ENCODE data around the gene TTLL11.

The TTLL11 gene

DNA sequence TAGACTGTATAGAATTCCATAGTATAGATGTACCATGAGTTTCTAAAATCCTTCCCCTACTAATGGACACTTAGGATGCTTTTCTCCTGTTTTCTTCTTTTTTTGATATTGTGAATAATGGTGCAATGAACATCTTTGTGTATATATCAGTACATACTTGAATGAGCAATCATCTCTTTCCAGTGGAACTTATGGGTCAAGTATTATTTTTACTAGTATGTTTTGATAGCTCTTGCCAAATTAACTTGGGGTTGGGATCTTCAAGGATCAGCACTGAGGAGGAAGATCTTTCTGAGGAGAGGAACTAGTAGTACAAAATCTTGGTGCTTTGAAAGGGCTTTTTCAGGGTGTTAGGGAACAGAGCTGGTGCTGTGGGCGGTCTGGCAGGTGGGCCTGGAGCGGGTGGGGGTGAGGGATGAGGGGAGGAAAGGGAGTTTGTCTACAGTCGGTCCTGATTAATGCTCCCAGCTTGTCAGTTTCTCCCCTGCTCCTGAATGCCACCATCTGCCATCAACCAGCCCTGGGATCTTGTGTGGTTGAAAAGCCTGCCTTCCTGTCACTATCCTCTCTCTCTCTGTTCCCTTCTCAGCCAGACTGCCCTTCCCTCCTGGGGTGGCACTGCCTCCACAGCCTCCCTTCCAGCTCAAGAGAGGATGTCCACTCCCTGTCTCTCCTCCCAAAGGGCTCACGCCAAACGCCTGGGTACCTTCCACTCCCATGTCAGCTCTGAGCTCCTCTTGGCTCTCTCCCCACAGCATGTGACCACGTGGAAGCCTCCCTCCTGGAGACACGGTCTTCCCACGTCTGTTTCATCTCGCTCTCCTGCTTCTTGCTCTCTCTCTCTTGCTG is 255.8 kb downstream of the TTLL11 start:
- DNase-seq (ENCODE audit: low read depth): peak; percentile 66
- TF ChIP-seq, protein P1, sequence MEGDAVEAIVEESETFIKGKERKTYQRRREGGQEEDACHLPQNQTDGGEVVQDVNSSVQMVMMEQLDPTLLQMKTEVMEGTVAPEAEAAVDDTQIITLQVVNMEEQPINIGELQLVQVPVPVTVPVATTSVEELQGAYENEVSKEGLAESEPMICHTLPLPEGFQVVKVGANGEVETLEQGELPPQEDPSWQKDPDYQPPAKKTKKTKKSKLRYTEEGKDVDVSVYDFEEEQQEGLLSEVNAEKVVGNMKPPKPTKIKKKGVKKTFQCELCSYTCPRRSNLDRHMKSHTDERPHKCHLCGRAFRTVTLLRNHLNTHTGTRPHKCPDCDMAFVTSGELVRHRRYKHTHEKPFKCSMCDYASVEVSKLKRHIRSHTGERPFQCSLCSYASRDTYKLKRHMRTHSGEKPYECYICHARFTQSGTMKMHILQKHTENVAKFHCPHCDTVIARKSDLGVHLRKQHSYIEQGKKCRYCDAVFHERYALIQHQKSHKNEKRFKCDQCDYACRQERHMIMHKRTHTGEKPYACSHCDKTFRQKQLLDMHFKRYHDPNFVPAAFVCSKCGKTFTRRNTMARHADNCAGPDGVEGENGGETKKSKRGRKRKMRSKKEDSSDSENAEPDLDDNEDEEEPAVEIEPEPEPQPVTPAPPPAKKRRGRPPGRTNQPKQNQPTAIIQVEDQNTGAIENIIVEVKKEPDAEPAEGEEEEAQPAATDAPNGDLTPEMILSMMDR (conservative IDR thresholded peaks at IDR 0.05; ENCODE audit: low read depth, low read length): no peak

DNA sequence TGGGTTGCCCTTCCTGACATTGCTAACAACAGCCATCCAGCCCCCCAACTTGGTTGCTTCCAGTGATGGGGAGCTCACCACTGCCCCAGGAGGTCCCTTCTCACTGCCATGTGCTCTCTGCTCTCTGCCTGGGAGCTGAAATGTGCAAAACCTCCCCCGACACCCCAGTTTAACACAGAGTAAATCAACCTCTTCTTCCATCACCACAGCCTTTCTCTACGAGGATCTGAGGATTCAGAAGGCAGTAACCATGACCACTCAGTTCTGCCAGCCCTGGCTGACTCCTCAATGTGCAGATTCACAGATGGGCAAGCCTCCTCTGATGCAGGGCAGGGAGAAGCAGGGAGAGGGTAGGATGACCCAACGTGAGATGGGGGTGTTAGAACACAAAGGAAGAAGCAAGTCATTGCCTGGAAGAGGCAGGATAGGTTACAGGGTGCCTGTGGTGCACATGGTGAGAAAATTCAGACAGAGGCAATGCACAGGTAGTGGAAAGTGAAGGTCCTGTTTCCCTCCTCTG is 256.7 kb downstream of the TTLL11 start:
- TF ChIP-seq, protein P1 (conservative IDR thresholded peaks at IDR 0.05; ENCODE audit: low read depth, low read length): no peak
- no peak for DNase-seq (ENCODE audit: low read depth)
- H3K4me3 ChIP-seq (ENCODE audit: low read depth, low read length): no peak overlapping the region

More for the DNA sequence above, 255.8 kb downstream of the TTLL11 start:
- no peak overlapping the region for H3K4me3 ChIP-seq (ENCODE audit: low read depth, low read length)

DNA sequence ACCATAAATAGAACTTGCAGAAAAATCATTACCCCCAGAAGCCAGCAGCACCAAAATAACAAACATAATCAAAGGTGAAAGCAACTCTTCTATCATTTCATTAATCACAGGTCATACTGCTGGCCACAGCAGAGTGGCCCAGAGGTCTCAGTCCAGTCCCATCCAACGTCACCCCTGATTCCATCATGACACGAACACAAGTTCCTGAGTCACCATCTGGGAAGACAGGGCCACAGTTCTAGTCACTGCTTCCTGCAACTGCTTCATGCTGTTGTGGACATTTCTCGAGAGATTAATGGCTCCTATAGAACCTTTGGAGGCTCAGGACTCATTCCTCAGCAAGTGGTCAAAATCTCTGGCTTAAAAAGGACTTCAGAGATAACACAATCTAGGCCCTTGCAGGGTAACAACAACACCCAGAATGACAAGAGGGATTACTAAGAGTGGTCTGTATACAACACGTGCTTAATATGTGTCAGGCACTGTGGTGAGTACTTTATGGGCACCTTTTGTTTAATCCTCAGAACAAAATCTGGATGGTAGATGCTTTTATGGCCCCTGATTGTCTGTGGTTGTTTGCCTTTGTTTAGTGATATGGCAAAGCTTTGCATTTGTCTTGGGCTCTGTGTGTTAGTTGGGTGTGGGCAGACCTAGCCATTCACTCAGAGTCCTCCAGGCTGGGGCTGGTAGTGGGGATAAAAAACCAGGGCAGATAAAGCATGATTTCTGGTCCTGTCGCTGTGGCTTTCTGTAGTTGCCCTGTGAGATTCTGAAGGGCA is 257.3 kb downstream of the TTLL11 start:
- no peak for DNase-seq (ENCODE audit: low read depth)
- H3K4me3 ChIP-seq (ENCODE audit: low read depth, low read length): no peak overlapping the region
- TF ChIP-seq, protein P1 (conservative IDR thresholded peaks at IDR 0.05; ENCODE audit: low read depth, low read length): no peak

DNA sequence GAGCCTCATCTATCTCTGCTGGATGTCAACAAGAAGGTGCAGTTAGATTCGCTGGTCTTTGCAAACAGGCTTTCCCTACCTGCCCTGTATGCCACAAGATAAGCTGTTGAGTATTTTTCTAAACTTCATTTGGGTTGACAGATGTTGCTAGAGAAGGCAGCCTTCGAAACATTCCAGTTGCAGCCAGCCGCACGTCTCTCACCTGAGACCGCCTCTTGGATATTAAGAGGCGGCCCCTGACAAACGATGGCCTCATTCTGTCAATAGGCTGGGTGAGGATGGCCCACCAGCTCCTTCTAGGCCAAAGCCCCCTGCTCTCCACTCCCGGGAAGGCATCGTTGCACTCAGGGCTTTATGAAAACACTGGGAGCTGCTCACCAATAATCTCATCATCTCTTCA is 260.0 kb downstream of the TTLL11 start:
- TF ChIP-seq, protein P1 (conservative IDR thresholded peaks at IDR 0.05; ENCODE audit: low read depth, low read length): no peak
- DNase-seq (ENCODE audit: low read depth): no peak
- no peak overlapping the region for H3K4me3 ChIP-seq (ENCODE audit: low read depth, low read length)

DNA sequence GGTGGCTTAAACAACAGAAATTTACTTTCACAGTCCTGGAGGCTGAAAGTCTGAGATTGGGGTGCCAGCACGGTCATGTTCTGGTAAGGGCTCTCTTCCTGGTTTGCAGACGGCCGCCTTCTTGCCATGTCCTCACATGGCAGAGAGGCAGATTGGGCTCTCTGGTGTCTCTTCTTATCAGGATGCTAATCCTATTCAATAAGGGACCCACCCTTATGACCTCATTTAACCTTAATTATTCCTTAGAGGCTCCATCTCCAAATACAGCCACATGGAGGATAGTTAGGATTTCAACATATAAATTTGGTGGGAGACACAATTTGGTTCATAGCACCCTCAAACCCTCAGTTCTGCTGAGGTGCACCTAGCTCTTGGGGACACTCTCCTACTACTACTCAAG is 261.2 kb downstream of the TTLL11 start:
- no peak overlapping the region for H3K4me3 ChIP-seq (ENCODE audit: low read depth, low read length)
- no peak for DNase-seq (ENCODE audit: low read depth)
- TF ChIP-seq, protein P1 (conservative IDR thresholded peaks at IDR 0.05; ENCODE audit: low read depth, low read length): no peak

DNA sequence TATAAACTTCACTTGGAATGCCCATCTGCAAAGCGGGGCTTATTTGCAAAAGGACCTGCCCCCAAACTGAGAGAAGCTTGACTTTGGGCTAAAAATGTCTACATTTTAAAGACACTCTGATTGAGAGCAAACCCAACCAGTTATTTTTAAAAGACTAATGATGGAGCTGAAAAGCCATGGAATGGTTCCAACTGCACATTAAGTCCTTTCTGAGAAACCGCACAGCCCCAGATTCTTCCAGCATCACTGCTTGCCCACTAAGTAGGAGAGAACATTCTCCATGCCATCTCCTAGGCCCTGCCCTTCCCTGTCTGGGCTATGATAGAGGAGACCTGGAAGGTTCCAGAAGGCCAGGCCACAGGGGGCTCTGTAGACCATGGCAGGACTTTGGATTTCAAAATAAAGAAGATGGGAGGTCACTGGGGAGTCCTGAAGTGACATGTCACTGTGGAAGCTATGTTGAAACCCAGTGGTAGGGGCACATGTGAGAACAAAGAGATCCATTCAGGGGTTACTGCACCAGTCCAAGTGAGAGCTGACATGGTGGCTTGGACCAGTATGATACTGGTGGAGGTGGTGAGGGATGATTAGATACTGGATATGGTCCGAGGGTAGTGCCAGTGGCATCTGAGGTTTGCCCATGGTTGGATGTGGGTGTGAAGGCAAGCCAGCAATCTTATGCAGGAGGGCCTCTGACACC is 262.5 kb downstream of the TTLL11 start:
- H3K4me3 ChIP-seq (ENCODE audit: low read depth, low read length): no peak overlapping the region
- DNase-seq (ENCODE audit: low read depth): no peak
- TF ChIP-seq, protein P1 (conservative IDR thresholded peaks at IDR 0.05; ENCODE audit: low read depth, low read length): no peak
